HG02610 (cell line): ENCODE results near the gene CUX1.

ENCODE experiments used
- ATAC-seq: cut with Tn5 transposase; IDR thresholded peaks from one replicate; pipeline ENCODE4 v1.9.1; 2021; ENCODE audit warnings: mild to moderate bottlenecking, moderate library complexity; ENCODE audit not compliant: unreplicated experiment

CUX1 gene

DNA sequence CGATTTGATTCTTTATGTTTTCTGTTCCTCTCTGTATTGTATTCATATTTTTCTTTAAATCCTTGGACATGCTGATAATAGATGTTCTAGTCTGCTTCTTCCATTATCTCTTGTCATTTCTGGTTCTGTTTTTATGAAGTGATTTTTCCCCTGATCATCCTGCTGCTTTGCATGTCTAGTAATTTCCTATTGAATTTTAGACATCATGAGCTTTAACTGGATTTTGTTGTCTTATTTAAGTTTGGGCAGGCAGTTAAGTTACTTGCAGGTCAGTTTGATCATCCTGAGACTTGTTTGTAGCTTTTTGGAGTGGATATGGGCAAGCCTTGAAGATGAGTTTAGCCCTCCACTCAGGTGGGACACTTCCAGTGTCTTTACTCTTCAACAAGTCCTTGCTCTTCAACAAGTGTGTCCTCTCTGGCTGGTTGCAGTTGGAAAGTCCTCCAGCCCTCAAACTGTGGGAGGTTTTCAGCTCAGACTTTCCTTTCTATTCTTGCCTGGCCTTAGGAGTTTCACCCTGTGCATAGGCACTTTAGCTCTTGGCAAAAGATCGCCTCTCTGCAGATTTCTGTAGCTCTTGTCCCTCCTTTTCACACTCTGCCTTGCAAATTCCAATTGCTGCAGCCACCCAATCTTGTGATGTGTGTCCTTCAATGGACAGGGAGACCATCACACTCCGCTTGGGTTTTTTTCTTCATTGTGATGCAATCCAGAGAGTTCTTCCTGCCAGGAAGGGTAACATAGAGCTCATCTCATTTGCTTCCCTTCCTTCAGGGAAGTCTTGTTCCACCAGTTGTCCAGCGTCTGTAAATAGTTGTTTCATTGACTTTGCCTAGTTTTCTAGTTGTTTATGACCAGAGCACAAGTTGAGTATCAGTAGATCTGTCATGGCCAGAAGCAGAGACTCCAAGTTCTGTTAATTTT, 272.0 kb downstream of the CUX1 start:
- no peak for ATAC-seq

DNA sequence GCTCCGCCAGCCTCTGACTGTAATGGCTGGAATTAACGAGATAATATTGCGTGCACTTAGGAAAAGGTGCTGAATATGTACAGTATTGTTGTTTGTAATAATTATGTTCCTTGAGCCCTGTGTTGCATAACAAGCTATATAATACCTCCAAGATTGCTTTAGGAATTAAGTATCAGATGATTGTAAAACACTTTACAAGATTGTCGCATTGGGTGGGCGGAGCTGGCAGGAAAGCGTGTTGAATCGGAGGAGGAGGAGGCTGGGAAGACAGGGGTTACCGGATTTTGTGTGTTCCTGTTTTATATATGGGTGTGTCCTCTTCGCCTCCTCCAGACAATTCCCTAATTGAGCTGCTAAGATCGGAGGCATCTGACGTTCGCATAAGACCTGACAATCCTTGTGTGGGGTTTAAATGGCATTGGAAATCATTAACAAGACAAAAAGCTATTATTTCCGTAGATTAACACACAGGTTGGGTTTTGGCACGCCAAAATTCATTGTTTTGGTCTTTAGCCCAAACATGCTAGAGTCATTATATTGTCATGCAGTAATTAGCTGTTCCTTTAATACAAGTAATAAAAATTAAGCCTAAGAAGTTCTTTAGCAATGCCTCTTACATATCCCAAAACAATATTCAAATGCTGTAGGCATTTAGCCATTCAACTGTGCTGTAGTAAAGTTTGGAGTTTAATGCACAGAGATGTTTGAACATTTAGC, 276.3 kb downstream of the CUX1 start:
- ATAC-seq = no peak

DNA sequence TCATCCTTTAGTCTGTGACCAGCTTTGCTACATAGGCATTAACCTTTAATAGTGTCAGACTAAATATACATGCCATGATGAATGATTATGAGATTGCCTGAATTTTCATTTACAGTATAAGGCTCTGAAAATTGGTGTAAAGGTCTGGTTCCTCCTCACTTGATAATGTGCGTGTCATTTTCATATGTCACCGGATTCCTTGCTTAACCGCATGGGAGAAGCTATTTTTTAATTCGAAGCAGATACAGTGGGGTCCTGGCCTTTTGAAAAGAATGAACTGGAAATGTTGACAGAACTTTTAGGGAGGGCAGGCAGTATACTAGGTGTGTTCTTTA, 276.9 kb downstream of the CUX1 start:
- ATAC-seq = no peak

DNA sequence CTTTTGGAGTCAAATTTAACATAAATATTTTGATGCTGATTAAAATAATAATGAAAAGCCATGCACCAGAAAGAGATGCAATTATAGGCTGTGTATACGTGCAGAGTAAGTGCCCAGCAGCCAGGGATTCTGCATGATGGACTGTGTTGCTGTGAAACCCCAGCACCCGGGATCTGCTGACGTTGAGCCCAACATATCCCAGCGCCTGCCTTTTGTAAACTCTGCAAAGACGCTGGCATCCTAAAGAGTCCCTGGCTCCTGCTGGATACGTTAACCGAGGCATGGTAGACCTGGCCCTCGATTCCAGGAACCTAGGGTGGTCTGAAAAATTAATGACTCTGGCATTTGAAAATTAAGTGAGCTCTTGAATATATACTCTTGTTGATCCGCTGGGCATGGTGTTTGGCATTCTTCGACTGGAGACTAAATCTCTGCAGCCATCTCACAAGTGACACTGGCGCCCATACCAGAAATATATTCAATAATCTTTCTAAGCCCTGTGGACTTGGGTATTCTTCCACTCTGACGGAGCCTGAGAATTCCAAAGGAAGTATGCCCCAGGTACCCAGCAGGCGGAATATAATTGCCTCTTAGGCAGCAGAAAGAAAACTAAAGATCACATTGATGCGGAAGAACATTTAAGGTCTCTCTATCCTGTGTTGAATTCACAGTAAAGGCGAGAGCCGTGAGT, 278.0 kb downstream of the CUX1 start:
- no peak for ATAC-seq

DNA sequence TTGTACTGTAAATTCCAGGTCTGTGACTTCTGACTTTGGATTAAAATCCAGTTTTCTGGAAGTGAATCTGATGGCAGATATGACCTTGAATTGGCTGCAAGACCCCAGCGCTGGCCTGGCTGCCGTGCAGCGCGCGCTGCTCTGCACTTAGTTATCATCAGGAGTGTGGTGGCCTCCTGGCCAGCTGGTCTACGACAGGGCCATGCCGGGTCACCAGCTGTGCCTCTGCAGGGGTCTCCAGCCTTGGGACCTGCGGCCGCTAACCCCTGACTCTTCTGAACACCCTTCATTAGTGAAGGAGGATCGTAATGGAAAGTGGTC, 278.5 kb downstream of the CUX1 start:
- no peak for ATAC-seq

DNA sequence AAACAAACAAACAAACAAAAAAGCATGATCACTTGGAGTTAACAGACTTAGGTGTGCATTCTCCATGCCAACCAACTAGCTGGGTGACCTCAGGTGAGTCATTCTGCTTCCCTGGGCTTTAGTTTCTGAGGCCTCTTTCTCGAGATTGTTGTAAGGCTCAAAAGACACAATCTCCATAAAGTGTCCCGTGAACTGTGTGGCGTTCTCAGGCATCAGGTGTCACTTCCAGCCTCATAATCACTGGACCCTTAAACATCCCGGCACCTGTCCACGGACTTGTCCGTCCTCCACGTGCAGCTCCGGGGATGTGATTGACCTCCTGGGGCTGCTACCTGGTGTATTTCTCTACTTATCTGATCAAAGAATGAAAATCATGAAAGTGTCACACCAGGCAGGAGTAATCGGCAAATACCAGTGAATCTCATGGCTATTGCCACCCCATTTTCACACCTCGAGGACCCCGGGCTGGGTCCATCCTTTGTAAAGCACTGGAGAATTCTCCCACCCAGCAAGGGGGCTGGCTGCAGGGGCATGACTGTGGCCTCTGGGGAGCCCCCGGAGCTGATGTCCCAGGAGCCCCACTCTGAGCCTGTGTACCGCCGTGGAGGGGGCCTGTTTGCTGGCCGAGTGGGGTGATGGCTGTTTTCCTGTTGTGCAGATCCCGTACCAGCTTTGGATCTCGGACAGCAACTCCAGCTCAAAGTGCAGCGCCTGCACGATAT, 279.4 kb downstream of the CUX1 start:
- ATAC-seq = no peak

DNA sequence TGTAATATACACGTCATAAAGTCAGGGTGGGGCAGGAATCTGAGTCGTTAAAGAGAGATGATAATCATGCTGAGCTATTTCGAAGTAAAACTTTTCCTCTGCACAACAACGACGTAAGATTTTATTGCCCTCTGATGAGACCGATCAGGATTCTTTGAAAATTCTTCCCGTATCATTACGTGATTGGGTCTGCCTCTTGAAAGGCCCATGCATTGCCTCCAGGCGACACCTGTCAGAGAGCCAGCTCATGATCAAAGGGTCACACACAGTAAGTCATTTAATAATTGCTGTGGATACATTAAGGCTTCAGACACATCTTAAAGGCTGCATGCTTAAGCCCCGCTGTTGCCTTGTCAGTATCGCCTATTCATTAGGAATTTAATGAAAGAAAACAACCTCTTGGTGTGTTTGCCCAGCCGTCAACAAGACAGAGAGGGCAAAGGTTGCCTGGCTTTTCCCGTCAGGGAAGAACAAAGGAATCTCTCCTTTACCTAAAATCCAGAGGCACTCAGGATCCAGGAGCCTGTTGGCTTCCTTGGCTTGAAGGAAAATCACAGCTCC, 280.3 kb downstream of the CUX1 start:
- ATAC-seq = no peak

DNA sequence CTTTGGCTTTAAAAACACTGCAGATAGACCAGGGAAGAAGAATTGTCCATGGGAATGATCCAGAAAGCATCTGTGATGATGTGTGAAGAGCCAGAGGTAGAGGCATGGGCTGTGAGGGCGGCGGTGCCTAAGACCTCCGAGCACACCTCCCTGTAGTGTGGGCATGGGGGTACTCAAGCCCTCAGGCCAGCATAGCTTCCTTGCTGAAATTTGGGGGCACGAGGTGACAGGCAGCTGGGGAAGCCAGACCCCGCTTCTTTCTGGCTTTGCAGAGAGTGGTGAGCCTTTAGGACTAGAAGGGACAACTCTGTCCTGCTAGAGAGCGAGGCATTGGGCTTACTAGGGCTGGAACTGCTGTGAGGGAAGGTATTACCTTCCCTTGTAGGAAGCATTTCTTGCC, 281.6 kb downstream of the CUX1 start:
- ATAC-seq = no peak

DNA sequence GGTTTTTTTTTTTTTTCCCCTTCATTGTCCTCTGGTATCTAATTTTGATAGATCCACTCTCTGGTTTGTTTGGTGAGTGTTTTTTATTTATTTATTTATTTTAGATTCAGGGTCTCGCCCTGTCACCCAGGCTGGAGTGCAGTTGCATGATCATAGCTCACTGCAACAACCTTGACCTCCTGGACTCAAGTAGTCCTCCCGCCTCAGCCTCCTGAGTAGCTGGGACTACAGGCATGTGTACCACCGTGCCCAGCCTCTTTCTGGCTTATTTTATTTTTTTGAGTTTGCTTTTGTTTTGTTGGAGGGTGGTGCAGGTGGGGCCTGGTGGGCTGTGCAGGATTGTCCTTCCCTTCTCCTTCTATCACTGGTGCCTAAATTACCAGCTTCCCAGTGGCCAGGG, 282.0 kb downstream of the CUX1 start:
- no peak for ATAC-seq

DNA sequence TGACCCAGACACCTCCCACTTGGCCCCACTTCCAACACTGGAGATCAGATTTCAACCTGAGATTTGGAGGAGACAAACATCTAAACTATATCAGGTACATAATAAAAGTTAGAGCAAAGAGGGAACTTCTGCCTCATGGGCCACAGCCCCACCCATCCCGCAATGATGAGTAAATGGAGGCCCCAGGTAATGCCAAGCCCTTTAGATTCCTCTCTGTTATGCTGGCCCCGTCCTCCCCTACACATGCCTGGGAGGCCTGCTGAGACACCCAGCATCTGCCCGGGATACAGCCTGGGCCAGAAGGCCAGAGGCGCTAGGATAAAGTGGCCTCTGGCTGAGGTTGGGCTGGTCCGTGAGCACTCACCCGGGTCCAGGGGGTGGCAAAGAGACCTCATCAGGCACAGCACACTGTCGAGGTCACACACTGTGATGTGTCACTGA, 283.7 kb downstream of the CUX1 start:
- no peak for ATAC-seq

DNA sequence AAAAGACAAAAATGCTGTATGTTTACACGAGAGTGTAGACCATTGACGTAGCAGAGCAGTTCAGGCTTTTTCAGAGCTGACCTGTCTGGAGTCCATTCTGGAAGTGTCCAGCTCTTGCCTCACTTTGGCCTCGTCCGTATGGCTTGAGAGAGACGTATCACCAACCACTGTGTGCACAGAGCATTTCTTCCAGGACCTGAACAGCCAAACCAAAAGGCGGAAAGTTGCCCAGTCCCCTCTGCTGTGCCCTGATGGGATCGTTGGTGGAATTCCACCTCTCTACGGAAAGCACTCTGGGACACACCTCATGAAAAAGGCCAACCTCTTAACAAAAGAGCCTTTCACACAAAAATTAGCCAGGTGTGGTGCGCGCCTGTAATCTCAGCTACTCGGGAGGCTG, 284.5 kb downstream of the CUX1 start:
- ATAC-seq = no peak

DNA sequence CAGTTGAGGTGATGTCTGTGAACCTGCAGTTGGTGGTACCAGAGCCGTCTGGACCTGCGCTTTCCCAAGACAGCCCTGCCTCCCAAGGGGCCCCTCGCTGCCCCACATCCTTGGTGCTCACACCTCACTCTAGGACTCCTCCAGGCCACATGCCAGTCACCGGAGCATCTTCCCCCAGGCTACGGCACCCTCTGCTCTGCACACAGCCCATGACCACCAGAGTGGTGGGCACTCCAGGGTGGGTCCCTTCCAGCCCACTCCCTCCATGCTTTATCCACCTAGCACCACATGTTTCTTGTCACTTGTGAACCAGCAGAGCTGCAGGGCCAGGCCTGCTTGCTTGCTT, 285.6 kb downstream of the CUX1 start:
- ATAC-seq = no peak

DNA sequence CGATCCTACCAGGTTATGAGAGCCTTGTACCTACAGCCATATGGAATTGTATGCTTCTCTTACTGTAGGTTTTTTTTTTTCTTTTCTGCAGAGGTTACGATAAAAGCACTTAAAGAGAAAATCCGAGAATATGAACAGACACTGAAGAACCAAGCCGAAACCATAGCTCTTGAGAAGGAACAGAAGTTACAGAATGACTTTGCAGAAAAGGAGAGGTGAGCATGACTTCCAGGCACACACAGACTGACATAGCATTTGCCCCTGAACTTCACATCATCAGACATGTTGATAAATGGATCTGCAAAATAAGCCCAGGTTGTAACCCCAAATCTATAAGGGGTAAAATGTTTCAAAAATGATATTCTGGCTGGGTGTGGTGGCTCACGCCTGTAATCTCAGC, 286.8 kb downstream of the CUX1 start:
- ATAC-seq = no peak

DNA sequence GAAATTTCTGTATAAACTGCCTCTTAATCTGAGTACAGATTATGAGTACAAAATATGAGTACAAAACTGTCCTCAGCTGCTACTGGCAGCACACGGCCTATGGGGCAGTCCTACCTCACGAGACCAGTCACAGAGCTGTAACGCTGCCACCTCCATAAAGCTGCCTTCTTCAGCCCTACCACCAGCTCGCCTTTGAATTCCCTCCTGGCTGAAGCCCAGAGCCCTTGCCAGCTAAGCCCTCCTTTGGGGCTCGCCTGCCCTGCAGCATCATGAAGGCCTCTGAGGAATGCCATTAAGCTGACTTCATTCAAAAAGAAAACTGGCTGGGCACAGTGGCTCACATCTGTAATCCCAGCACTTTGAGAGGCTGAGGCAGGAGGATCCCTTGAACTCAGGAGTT, 289.2 kb downstream of the CUX1 start:
- no peak for ATAC-seq

DNA sequence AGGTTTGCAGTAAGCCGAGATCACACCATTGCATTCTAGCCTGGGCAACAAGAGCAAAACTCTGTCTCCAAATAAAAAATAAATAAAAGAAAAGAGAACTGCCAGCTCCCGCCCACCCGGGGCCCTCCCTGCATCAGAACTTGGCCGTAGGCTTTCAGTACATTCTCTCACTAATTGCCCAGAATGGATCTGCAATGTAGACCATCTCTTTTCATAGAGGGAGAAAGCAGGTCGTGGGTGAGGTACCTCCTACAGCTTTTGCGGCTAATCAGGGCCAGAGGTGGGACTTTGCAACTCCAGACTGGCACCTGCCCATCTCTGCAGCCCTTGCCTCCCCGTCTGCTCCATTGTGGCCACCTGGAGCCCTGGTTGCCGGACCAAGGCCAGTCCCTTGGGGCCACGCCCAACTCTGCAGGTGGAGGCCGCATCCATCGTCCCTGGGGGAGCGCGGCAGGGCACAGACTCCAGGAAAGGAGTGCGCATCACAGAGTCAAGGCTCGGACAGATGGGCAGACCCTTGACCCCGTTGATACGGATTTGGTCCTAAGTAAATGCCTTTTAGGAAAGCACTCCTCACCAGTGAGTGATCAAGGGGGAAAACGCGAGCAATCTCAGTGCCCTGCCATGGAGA, 290.2 kb downstream of the CUX1 start:
- no peak for ATAC-seq

DNA sequence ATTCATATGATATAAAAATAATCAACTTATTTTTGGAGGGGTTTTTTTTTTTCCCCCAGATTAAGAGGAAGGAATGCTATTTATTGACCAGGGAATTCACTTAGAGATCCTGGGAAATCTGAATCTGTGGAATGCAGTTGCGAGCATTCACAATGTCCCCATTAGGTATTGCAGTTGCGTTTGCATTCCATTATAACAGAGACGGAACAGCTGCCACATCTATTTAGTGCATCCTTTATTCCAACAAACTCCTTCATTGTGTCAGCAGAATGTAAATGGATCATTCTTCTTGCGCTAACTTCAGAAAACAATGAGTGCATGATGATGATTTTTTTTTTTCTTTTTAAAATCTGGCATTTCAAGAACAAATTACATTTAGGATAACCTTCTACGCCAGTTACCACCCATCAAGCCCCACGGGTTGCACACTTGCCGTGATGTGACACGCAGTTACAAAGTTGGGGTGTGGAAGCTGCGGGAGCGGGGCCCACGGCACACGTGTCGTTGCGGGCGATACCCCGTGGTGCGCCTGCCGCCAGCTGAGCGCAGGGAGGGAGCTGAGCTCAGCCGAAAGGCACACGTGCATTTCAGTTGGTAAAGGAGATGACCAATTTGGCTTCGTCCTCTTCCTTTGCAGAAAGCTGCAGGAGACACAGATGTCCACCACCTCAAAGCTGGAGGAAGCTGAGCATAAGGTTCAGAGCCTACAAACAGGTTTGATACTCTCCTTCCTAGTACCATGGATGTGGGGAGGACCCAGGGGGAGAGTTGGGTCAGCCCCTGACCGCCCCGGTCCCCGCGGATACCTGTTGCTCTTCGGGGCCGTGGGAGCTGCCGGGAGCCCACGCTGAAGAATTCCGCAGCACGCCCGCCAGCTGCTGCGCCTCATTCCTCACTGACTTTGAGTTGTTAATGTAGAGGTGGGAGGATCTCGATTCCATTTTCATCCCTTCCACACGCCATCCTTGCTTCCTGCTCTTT, 293.9 kb downstream of the CUX1 start:
- ATAC-seq = no peak

DNA sequence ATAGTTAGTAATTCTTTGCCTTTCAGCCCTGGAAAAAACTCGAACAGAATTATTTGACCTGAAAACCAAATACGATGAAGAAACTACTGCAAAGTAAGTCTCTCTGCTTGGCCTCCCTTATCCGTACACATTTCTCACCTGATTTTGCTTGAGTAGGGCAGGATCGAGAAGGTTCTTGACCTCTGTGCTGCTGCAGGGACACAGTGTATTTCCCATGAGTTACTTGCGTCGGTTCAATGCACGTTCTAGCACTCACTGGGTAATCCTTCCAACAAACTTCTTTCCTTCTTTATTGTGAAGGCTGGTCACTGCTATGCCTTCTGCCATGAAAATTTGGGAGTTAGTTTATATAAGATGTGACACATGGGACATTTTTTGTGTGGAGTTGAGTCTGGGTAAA, 297.8 kb downstream of the CUX1 start:
- no peak for ATAC-seq

DNA sequence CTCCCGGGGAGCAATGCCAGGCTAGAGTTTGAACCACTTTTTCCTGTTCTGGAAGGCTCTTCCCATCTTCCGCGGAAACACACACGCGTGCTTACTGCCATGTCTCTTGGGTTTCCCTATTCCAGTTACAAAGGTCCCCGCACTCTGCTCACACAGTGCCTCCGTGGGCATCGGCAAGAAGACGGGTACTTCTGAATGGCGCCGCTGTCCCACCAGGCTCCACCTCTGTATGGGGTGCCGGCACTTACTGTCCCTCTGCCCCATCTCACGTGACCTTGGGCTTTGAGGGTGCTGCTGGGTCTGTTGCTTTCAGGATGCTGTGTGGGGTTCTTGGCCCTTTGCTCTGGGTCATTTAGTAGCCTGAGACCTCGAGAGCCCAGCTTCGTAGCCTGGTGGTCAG, 298.5 kb downstream of the CUX1 start:
- ATAC-seq = no peak

DNA sequence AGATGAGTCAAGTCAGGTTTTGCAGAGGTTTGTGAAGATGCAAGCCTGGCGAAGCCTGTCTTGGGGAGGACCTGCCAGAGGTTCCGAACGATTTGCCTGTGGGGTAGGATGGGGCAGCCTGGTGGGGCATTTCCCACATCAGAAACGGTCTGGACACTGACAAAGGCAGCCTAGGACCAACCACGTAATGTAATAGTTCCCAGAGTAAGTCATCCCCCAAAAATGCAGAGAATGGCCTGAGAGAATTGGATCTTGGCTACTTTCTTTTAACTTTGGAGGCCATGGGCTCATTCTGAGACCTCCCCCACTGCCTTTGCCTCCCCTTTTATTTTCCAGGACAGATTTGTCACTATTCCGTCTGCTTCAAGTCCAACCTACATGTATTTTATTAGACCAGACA, 300.3 kb downstream of the CUX1 start:
- no peak for ATAC-seq
